ENCODE results near the gene UGT1A6. TPM values are rescaled to one million over a fixed set of nuclear protein-coding genes. Genes with fewer than 3 reads are reported as not detected.
"Not testable (repeated sequence)": the region's sequence is repeated elsewhere in the genome, so short reads cannot be mapped to it uniquely, and the experiment has no call there.

The UGT1A6 gene
- total RNA-seq, 1 experiment from 2014 or later, result 18.3 TPM

DNA sequence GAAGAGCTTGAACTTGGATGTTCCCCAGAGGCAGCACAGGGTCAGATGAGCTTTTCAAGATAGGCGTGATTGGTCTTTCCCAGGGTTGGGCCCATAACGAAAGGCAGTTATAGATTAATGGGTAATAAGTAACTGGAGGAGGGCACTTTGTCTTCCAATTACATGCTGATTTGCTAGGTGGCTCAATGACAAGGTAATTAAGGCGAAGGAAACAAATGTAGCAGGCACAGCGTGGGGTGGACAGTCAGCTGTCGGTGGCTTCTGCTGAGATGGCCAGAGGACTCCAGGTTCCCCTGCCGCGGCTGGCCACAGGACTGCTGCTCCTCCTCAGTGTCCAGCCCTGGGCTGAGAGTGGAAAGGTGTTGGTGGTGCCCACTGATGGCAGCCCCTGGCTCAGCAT lies 25.9 kb downstream of the UGT1A6 start, which contains the start of gene UGT1A4:
TSS of gene UGT1A4 (plus strand) at position 185 of the 400 bp plus-strand sequence. CDS start at position 270, 85 bp downstream.
- no peak for DNase-seq (ENCODE audit: low spot score)

DNA sequence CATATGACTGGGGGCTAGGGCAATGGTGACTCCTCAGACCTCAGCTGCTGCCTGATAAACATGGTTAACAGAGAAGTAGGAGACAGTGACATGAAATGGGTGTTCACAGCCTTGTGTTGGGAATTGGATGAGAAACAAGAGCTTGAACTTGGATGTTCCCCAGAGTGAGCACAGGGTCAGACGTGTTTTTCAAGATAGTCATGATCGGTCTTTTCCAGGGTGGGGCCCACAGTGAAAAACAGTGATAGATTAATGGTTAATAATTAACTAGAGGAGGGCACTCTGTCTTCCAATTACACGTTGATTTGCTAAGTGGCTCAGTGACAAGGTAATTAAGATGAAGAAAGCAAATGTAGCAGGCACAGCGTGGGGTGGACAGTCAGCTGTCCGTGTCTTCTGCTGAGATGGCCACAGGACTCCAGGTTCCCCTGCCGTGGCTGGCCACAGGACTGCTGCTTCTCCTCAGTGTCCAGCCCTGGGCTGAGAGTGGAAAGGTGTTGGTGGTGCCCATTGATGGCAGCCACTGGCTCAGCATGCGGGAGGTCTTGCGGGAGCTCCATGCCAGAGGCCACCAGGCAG lies 36.1 kb downstream of the UGT1A6 start, which contains the start of gene UGT1A3:
TSS of gene UGT1A3 (plus strand) at position 320 of the 579 bp plus-strand sequence. CDS start at position 405, 85 bp downstream.
- DNase-seq (ENCODE audit: low spot score), result no peak

DNA sequence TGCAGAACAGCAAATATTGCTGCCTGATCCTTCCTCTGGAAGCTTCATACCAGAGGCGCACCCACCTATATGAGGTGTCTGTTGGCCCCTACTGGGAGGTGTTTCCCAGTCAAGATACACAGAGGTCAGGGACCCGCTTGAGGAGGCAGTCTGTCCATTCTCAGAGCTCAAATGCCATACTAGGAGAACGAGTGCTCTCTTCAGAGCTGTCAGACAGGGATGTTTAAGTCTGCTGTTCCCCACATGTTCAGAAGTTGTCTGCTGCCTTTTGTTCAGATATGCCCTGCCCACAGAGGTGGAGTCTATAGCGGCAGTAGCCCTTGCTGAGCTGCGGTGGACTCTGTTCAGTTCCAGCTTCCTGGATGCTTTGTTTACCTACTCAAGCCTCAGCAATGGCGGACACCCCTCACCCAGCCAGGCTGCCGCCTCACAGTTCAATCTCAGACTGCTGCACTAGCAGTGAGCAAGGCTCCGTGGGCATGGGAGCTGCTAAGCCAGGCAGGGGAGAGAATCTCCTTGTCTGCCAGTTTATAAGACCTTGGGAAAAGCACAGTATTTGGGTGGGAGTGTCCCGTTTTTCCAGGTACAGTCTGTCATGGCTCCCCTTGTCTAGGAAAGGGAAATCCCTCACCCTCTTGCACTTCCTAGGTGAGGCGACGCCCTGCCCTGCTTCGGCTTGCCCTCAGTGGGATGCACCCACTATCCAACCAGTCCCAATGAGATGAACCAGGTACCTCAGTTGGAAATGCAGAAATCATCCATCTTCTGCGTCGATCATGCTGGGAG lies 44.4 kb downstream of the UGT1A6 start:
- DNase-seq (ENCODE audit: low spot score), result not testable (repeated sequence)

DNA sequence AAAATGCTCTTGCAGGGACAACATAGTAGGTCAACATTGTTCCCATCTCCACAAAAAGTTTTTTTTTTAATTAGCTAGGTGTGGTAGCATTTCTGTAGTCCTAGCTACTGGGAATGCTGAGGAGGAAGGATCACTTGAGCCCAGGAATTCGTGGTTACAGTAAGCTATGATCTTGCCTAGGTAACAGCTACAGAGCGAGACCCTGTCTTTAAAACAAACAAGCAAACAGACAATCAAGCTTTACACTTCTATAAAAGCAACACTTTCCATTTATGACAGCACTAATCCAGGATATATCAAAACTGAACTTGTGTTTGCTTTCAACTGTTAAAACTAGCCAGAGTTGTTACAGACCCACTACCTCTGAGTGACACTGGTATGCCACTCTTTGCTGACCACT lies 48.2 kb downstream of the UGT1A6 start:
- DNase-seq (ENCODE audit: low spot score), result no peak

DNA sequence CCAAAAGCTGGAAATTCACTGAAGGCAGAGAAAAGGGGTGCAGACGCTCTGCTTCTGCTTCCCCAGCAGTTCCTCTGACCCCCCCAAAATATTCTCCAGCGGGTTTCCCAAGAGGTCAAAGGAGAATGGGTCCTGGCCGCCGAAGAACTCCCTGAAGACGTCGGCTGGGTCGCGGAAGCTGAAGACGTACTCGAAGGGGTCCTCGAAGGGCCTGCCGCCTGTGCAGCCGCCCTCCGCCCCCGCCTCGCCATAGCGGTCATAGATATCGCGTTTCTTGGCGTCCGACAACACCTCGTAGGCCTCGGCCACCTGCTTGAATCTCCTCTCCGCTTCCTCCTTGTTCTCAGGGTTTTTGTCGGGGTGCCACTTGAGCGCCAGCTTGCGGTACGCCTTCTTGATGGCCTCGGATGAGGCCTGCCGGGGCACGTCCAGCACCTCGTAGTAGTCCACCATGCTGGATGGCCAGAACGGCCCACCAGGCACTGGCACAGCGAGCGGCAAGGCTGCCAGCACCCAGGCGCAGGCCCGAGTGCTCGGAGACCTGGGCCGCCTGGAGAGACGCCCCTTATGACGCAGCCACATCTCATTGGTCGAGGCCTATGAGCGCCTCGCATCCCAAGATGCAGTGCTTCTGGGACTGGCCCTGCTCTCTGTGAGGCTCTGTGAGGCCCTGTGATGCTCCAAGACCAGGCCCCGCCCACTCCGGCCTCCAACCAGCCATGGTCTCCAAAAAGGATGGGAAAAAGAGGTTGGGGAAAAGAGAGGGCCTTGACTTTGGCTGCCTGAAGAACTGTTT lies 51.0 kb downstream of the UGT1A6 start:
- DNase-seq (ENCODE audit: low spot score), result no peak

DNA sequence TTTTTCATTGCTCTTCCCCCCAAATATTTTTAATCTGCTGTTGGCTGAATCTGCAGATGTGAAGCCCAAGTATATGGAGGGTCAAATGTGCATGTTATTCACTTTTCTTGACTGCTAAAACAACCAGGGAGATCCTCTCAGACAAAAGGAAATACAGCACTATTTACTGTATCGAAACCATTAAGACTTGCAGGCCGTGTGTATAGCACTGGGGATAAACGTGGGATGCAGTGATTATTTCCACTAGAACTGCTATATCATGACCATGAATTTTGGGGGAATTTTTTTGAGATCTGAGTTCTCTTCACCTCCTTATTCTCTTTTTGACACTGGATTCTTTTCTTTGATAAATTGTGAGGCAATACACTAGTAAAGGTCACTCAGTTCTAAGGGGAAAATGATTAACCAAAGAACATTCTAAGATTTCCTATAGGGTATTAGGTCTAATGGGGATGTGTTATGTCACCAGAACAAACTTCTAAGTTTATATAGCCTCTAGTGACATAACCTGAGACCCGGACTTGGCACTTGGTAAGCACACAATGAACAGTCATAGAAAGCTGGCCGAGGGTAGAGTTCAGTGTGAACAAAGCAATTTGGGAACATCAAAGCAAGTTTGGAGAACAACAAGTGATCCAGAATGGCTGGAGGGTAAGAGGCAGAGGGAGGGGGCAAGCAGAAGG lies 52.5 kb downstream of the UGT1A6 start:
- no peak for DNase-seq (ENCODE audit: low spot score)

DNA sequence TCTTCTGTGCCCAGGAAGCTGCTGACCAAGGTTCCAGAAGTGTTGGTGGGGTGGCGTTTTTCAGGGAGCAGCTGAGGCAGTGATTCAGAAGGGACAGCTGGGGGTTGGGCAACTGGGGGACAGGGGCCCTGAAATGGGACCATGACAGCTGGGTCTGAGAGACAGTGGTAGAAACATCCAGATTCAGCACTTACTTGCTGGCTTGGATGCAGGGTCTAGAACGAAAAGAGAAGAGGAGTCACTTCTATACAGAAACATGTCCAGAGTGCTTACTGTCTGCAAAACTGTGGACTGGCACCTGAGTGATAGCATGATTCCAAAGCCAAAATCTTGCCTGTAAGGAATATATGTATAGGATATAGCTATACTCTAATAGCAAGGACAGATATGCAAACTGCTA lies 53.1 kb downstream of the UGT1A6 start:
- DNase-seq (ENCODE audit: low spot score), result not testable (repeated sequence)

DNA sequence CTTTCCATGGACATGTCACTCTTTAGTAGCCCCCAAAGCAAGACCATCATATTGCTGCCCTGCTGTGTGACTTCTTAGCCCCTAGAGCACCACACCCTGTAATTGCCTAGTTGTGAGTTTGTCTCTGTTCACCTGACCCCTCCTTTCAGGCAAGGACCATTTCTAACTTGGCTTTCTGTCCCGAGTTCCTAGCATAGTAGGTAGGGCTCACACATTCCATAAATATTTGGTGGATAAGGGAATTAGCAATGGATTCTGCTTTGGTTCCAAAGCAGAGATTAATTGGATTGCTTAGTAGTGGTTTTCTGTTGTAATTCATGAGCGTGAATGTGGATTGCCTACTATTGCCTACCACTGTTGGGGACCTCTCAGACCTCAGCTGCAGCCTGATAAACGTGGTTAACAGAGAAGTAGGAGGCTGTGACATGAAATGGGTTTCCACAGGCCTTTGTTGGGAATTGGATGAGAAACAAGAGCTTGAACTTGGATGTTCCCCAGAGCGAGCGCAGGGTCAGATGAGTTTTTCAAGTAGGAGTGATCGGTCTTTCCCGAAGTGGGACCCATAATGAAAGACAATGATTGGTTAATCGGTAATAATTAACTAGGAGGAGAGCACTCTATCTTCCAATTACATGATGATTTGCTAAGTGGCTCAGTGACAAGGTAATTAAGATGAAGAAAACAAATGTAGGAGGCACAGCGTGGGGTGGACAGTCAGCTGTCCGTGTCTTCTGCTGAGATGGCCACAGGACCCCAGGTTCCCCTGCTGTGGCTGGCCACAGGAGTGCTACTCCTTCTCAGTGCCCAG lies 54.0 kb downstream of the UGT1A6 start:
- DNase-seq (ENCODE audit: low spot score), result no peak

DNA sequence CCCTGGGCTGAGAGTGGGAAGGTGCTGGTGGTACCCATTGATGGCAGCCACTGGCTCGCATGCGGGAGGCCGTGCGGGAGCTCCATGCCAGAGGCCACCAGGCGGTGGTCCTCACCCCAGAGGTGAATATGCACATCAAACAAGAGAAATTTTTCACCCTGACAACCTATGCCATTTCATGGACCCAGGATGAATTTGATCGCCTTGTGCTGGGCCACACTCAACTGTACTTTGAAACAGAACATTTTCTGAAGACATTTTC lies 54.5 kb downstream of the UGT1A6 start:
- no peak for DNase-seq (ENCODE audit: low spot score)

DNA sequence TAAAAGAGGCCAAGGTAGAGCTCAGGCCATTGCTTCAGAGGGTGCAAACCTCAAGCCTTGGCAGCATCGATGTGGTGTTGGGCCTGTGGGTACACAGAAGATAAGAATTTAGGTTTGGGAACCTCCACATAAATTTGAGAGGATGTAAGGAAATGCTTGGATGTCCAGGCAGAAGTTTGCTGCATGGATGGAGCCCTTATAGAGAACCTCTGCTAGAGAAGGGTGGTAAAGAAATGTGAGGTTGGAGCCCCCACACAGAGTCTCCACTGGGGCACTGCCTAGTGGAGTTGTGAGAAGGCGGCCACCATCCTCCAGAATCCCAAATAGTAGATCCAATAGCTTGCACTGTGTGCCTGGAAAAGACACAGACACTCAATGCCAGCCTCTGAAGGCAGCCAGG lies 58.0 kb downstream of the UGT1A6 start:
- DNase-seq (ENCODE audit: low spot score), result peak; percentile 17

DNA sequence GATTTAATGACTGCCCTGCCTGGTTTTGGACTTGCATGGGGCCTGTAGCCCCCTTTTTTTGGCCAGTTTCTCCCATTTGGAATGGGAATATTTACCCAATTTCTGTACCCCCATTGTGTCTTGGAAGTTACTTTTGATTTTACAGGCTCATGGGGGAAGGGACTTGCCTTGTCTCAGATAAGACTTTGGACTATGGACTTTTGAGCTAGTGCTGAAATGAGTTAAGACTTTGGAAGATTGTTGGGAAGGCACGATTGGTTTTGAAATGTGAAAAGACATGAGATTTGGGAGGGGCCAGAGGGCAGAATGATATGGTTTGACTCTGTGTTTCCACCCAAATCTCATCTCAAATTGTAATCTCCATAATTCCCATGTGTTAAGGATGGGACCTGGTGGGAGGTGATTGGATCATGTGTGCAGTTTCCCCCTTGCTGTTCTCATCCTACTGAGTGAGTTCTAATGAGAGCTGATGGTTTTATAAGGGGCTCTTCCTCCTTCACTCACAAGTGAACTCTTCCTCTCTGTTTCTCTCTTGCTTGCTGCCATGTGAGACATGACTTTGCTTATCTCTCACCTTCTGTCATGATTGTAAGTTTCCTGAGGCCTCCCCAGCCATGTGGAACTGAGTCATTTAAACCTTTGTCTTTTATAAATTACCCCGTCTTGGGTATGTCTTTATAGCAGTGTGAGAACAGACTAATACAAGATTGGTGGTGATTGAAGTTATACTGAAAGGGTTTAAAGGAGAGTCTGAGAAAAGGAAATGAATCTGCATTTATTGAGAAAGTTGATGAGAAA lies 58.7 kb downstream of the UGT1A6 start:
- not testable (repeated sequence) for DNase-seq (ENCODE audit: low spot score)

DNA sequence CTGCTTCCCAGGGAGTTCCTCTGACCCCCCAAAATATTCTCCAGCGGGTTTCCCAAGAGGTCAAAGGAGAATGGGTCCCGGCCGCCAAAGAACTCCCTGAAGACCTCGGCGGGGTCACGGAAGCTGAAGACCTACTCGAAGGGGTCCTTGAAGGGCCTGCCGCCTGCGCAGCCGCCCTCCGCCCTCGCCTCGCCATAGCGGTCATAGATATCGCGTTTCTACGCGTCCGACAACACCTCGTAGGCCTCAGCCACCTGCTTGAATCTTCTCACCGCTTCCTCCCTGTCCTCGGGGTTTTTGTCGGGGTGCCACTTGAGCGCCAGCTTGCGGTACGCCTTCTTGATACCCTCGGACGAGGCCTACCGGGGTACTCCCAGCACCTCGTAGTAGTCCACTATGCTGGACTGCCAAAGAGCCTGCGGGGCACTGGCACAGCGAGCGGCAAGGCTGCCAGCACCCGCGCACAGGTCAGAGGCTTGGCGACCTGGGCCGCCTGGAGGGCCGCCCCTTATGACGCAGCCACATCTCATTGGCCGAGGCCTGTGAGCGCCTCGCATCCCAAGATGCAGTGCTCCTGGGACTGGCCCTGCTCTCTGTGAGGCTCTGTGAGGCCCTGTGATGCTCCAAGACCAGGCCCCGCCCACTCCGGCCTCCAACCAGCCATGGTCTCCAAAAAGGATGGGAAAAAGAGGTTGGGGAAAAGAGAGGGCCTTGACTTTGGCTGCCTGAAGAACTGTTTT lies 62.4 kb downstream of the UGT1A6 start:
- DNase-seq (ENCODE audit: low spot score), result no peak

DNA sequence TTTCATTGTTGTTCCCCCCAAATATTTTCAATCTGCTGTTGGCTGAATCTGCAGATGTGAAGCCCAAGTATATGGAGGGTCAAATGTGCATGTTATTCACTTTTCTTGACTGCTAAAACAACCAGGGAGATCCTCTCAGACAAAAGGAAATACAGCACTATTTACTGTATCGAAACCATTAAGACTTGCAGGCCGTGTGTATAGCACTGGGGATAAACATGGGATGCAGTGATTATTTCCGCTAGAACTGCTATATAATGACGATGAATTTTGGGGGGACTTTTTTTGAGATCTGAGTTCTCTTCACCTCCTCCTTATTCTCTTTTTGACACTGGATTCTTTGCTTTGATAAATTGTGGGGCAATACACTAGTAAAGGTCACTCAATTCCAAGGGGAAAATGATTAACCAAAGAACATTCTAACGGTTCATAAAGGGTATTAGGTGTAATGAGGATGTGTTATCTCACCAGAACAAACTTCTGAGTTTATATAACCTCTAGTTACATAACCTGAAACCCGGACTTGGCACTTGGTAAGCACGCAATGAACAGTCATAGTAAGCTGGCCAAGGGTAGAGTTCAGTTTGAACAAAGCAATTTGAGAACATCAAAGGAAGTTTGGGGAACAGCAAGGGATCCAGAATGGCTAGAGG lies 63.9 kb downstream of the UGT1A6 start:
- peak; percentile 10 for DNase-seq (ENCODE audit: low spot score)

DNA sequence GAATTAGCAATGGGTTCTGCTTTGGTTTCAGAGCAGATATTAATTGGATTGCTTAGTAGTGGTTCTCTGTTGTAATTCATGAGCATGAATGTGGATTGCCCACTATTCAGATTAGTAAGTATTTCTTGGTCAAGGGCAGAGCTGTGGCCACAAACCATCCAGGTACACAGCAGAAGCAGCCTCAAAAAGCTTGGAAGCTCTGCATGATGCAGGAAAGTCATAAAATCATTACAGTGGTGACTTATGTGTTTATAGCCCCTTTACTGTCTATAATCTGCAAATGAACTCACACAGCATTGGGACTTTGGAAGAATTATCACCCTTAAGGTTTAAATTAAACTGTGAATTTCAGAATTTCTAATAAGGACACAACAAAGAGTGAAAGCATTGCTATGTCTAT lies 65.5 kb downstream of the UGT1A6 start:
- DNase-seq (ENCODE audit: low spot score), result no peak

DNA sequence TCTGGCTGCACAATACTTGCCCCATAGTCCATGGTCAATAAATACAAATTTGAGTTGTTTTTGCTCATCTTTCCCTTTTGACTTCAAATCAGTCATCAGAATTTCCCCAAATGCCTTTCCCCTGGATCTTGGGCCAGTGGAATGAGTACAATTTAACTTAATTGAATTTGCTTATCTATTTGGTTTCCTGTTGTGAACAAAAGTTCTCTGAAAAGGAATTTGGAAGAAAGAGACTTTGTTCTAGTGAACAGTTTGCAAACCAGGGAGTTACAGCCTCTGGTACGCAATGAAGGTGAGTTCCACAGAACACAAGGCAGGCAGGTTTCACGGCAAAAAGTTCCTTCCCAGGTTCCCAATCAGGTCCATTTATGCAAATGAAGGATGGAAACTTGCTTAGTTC lies 66.2 kb downstream of the UGT1A6 start:
- DNase-seq (ENCODE audit: low spot score), result no peak

DNA sequence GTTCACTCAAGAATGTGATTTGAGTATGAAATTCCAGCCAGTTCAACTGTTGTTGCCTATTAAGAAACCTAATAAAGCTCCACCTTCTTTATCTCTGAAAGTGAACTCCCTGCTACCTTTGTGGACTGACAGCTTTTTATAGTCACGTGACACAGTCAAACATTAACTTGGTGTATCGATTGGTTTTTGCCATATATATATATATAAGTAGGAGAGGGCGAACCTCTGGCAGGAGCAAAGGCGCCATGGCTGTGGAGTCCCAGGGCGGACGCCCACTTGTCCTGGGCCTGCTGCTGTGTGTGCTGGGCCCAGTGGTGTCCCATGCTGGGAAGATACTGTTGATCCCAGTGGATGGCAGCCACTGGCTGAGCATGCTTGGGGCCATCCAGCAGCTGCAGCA lies 67.4 kb downstream of the UGT1A6 start, which contains the start of gene UGT1A1:
TSS of gene UGT1A1 (plus strand) at position 228 of the 400 bp plus-strand sequence. CDS start at position 246, 18 bp downstream.
- DNase-seq (ENCODE audit: low spot score), result peak; percentile 86

DNA sequence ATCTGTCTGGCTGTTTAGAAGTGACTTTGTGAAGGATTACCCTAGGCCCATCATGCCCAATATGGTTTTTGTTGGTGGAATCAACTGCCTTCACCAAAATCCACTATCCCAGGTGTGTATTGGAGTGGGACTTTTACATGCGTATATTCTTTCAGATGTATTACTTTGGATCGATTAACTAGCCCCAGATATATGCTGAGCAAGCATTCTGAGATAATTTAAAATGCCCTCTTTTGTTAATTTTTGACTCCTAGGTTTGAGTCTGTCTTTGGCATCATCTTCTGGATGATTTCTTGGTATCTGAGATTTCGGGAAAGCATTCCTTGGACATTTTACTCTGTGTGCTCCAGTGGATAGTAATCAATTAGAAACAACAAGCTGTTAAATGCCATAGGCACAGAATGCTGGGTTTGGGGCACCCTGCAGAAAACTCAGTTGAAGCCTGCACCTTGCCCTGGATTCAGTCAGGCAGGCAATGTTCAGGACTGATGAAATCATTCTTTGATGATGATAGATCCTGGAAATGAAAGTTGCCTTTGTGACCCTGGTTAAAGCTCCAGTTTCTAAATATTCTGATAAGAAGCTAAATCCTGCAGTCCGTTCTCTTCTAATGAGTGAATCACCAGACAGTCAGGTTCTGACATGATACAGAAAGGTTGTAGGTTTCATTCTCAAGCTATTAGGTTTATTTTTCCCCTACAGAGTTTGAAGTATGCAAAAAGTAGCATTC lies 68.5 kb downstream of the UGT1A6 start:
- no peak for DNase-seq (ENCODE audit: low spot score)

DNA sequence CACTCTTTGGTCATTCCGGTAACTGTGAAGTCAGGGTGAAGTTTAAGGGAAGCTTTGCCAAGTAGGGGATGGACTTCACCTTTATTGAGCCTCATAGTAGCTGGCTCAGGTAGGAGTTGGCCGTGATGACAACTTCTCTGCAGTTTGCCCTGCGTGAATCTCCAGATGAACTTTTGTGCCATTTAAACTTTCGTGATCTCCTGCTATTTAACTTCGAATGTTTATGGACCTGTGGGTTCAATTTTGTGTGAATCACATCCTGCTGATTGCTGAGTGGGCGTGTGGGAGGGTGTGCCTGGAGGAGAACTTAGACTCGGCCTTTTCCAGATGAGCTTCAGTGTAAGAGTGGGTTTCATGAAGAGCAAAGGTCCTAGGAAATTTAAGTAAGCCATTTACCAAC lies 71.6 kb downstream of the UGT1A6 start:
- DNase-seq (ENCODE audit: low spot score), result no peak

Data from HT-29 (cell line).